Left lung (tissue), 10 donors: ENCODE data around the gene MXRA7. TPM values are rescaled to one million over a fixed set of nuclear protein-coding genes. Genes with fewer than 3 reads are reported as not detected.

Source experiments
- ATAC-seq: fragments of 200-7000 bp; cut with Tn5 transposase; one replicate; pipeline ENCODE4 v1.9.1; 2020; ENCODE audit warnings: moderate library complexity
- DNase-seq, 4 donors: peaks; one replicate each; pipeline ENCODE4 v3.0.0-alpha.2; 2013 to 2020
- H3K27ac ChIP-seq, 2 donors: fragments of 200-600 bp; sonication (generic) in 1 of 2; one replicate each; pipeline versions ENCODE4 v1.5.0 to v1.8.0; 2020 to 2021
- H3K27me3 ChIP-seq, 2 donors: fragments of 200-600 bp; sonication (generic) in 1 of 2; one replicate each; pipeline versions ENCODE4 v1.5.0 to v1.8.0; 2020 to 2021
- H3K36me3 ChIP-seq, 2 donors: fragments of 200-600 bp; sonication (generic) in 1 of 2; one replicate each; pipeline versions ENCODE4 v1.5.0 to v1.8.0; 2020 to 2021
- H3K4me1 ChIP-seq, 2 donors: fragments of 200-600 bp; one replicate each; pipeline ENCODE4 v1.8.0; 2021
- H3K4me3 ChIP-seq, 2 donors: fragments of 200-600 bp; sonication (generic) in 1 of 2; one replicate each; pipeline versions ENCODE4 v1.5.0 to v1.8.0; 2020 to 2021; ENCODE audit warnings: mild to moderate bottlenecking in 1 of 2
- H3K9me3 ChIP-seq, 2 donors: fragments of 200-600 bp; sonication (generic) in 1 of 2; one replicate each; pipeline versions ENCODE4 v1.5.0 to v1.8.0; 2020 to 2021
- CTCF ChIP-seq, 2 donors: fragments of 200-600 bp; sonication (generic) in 1 of 2; IDR thresholded peaks; one replicate each; pipeline versions ENCODE4 v1.5.0 to v1.8.0; 2021; ENCODE audit warnings: antibody characterized with exemption in 2 of 2
- intact Hi-C, 2 donors: fragments of 100-400 bp; cut with DNase I; formaldehyde crosslinking; loops; one replicate each; pipeline versions ENCODE4 v1.11.2 to v1.14.2; 2022
- polyA plus RNA-seq, 6 donors: library from polyadenylated mRNA; unstranded; fragments of 120-200 nt; gene quantifications; one replicate each; pipeline ENCODE4 v1.2.1, GENCODE V29; 2013; ENCODE audit not compliant: insufficient read length in 6 of 6
- total RNA-seq, 2 donors: library from RNA; stranded (reverse); fragmentation: NEBNext Ultra II Directional; extraction: Animal tissue kit (Norgen Biotek cat#: 25700); gene quantifications; one replicate each; pipeline ENCODE4 v1.2.1, GENCODE V29; 2021
- donor health status: DM: no; HTN: yes; CAD: no.
- donor health status: DM: no; HTN: no; CAD: no.

The MXRA7 gene
- total and polyA plus RNA-seq, 8 donors: 71.5 to 211 (median 88.2) TPM

- ATAC-seq (no peak), DNase-seq (no peak)
- Histone ChIP-seq H3K27me3 (no peaks in the 10 kb centered on the region), H3K36me3 (peaks cover 0 to 18% of the 10 kb centered on the region in 2 donors), H3K4me3 (no peak overlapping the region), H3K27ac (no peak overlapping the region), H3K4me1 (peaks cover 0 to 7% of the 10 kb centered on the region in 2 donors), H3K9me3 (no peaks in the 10 kb centered on the region)
- intact Hi-C loops: no loop called here
- no peak for TF ChIP-seq CTCF (IDR thresholded peaks at IDR 0.05)
These were observed 27.6 kb downstream of the MXRA7 start for GRCh38 chr17:76683011-76683755.

GRCh38 chr17:76682296-76682695 lies 28.5 kb downstream of the MXRA7 start:
- peaks cover 0 to 15% of the 10 kb centered on the region in 2 donors for H3K36me3 ChIP-seq
- no peak for TF ChIP-seq CTCF (IDR thresholded peaks at IDR 0.05)
- H3K9me3 ChIP-seq: no peaks in the 10 kb centered on the region
- H3K4me3 ChIP-seq: no peak overlapping the region
- ATAC-seq (peak; percentile 10), DNase-seq (no peak)
- H3K4me1 ChIP-seq: peaks cover 0 to 7% of the 10 kb centered on the region in 2 donors
- H3K27me3 ChIP-seq: no peaks in the 10 kb centered on the region
- H3K27ac ChIP-seq: no peak overlapping the region
- intact Hi-C loops: no loop called here

DNA sequence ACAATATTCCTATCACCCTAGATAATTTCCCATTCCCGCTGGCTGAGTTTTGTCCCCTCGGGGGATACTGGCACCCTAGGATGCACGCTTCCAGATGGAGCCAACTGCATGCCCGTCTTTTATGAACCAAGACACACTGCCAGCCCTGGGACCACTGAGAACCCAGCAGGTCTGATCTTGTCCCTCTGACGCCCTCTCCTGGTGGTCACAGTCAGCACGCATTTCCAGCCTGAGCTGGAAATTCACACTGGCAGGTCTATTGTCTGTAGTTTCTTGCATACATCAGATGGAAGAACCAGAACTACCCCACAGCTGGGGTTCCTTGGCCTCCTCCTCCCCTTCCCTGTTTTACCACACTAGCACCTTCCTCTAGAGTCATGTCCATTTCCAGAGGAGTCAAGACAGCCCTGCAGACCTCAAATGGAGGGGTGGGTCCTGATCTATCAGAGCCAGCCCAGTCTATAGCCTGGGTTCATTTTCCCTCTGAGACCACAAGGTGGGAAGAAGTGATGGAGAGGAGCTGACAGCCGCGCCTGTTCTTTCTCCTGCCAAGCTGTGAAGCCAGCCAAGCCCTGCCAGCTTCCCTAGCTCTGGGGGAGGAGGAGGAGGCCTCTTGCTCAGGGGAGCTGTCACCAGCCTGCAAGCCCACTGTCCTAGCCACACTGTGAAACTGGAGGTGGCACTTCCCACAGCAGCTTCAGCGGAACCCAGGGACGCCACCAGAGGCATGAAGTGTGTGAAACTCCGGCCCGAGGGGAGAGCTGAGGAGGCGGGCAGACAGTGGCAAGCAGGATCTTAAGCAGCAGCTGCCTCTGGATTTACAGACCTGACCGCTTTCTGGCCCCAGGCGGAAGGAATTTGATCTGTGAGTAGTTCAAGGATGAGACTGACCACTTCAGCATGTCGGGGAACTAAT lies 29.3 kb downstream of the MXRA7 start:
- Histone ChIP-seq H3K27me3 (no peaks in the 10 kb centered on the region), H3K4me1 (peaks cover 0 to 7% of the 10 kb centered on the region in 2 donors), H3K36me3 (peaks cover 0 to 15% of the 10 kb centered on the region in 2 donors), H3K4me3 (no peak overlapping the region), H3K27ac (no peak overlapping the region), H3K9me3 (no peaks in the 10 kb centered on the region)
- intact Hi-C loops: no loop called here
- DNase-seq (peak in 3 of 4 donors; percentile 52 to 75 (median 68)), ATAC-seq (peak; percentile 81)
- TF ChIP-seq CTCF (IDR thresholded peaks at IDR 0.05): peak; percentile 57 to 76

- Histone ChIP-seq H3K27me3 (no peaks in the 10 kb centered on the region), H3K36me3 (peaks cover 0 to 15% of the 10 kb centered on the region in 2 donors), H3K9me3 (no peaks in the 10 kb centered on the region), H3K4me1 (peaks cover 0 to 7% of the 10 kb centered on the region in 2 donors), H3K27ac (no peak overlapping the region), H3K4me3 (no peak overlapping the region)
- ATAC-seq (no peak), DNase-seq (no peak)
- no peak for TF ChIP-seq CTCF (IDR thresholded peaks at IDR 0.05)
- intact Hi-C loops: no loop called here
These were observed 31.5 kb downstream of the MXRA7 start for GRCh38 chr17:76679239-76679638.

DNA sequence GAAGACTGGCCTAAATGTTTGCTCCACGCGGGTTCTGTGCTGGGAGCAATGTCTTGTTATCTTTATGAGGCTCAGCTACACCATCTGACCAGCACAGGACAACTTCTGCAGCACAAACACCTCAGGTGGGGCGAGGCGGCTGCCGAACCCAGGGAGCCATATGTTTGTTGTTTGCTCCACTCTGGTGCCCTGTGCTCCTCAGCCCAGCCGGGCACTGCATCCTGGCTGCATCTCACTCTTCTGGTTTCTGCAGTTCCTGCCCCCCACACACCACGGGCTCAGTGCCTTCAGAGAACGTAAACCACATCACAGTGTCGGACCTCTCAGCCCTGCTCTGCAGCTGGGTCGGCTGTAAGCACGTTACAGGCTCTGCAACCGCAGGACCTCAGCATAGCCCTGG lies 32.4 kb downstream of the MXRA7 start:
- Histone ChIP-seq H3K9me3 (no peaks in the 10 kb centered on the region), H3K36me3 (peaks cover 0 to 8% of the 10 kb centered on the region in 2 donors), H3K4me3 (no peak overlapping the region), H3K27ac (no peak overlapping the region), H3K27me3 (no peaks in the 10 kb centered on the region), H3K4me1 (peaks cover 0 to 7% of the 10 kb centered on the region in 2 donors)
- ATAC-seq (no peak), DNase-seq (no peak)
- no peak for TF ChIP-seq CTCF (IDR thresholded peaks at IDR 0.05)
- intact Hi-C loops: no loop called here
